Measurements from ENCODE around the gene AHDC1.

- TF ChIP-seq CTCF (tag by site-specific recombination; IDR thresholded peaks at IDR 0.05) (no peak), ZBTB26 (tag by site-specific recombination; optimal IDR thresholded peaks at IDR 0.05) (no peak), ZNF513 (tag by site-specific recombination; IDR thresholded peaks at IDR 0.05) (no peak)
Measured at GRCh38 chr1:27542463-27543273, 61.3 kb downstream of the AHDC1 start.
